Body of pancreas (tissue), 4 donors: ENCODE data around the gene DLX1. TPM values are rescaled to one million over a fixed set of nuclear protein-coding genes. Genes with fewer than 3 reads are reported as not detected.
A peak's percentile ranks its signal among the peaks of the same experiment; 100 is the strongest.

Experiments used
- ATAC-seq: fragments of 150-250 bp; one replicate; pipeline ENCODE4 v1.9.1; 2016
- DNase-seq, 4 donors: peaks; one replicate each; pipeline ENCODE4 v3.0.0-alpha.2; 2019
- H3K27ac ChIP-seq, 4 donors: fragments of 200-600 bp; sonication (generic); 1 replicate in 3 of 4; 2 replicates in 1 of 4; pipeline versions ENCODE4 v1.5.1 to v1.6.1; 2016 to 2019; ENCODE audit warnings: mild to moderate bottlenecking in 1 of 4, mixed read lengths in 1 of 4, moderate library complexity in 1 of 4
- H3K27me3 ChIP-seq, 2 donors: fragments of 200-600 bp; sonication (generic); one replicate each; pipeline ENCODE4 v1.6.0; 2016; ENCODE audit warnings: mild to moderate bottlenecking in 1 of 2
- H3K36me3 ChIP-seq, 2 donors: fragments of 200-600 bp; sonication (generic); replicated peaks in 1 of 2; 2 replicates each; pipeline ENCODE4 v1.5.1; 2016; ENCODE audit warnings: low read depth in 2 of 2; ENCODE audit not compliant: insufficient read depth in 1 of 2
- H3K4me1 ChIP-seq: fragments of 200-600 bp; sonication (generic); one replicate; pipeline ENCODE4 v1.6.0; 2016
- H3K4me3 ChIP-seq, 2 donors: fragments of 200-600 bp; sonication (generic); 1 replicate in 1 of 2; 2 replicates in 1 of 2; pipeline ENCODE4 v1.5.1; 2016 to 2019
- H3K9me3 ChIP-seq, 3 donors: fragments of 200-600 bp; sonication (generic); 1 replicate in 2 of 3; 2 replicates in 1 of 3; pipeline ENCODE4 v1.5.1; 2016
- POLR2A ChIP-seq, 3 donors: fragments of 450-650 bp; IDR thresholded peaks; one replicate each; pipeline ENCODE4 v1.6.1; 2016; ENCODE audit warnings: antibody characterized with exemption in 3 of 3, mild to moderate bottlenecking in 2 of 3
- WGBS, 2 donors: methylation state at CpG; one replicate each; pipeline ENCODE4 v1.1.5; 2017; 5-methylcytosine and 5-hydroxymethylcytosine counted together
- intact Hi-C: fragments of 100-400 bp; cut with DNase I; formaldehyde crosslinking; loops from one replicate; pipeline ENCODE4 v1.15.1; 2023
- total RNA-seq, 2 donors: library from RNA; depleted of rRNA; stranded (reverse); fragments of >200 nt; gene quantifications; one replicate each; pipeline ENCODE4 v1.1.0, GENCODE V29; 2016
- TF ChIP-seq, protein P1 (sequence below), 7 experiments: fragments of 450-650 bp in 4 of 7; fragments of 200-600 bp in 3 of 7; sonication (generic) in 3 of 7; IDR thresholded peaks; one replicate each; pipeline ENCODE4 v1.5.1; 2016 to 2019; ENCODE audit warnings: antibody characterized with exemption in 7 of 7

DLX1 gene
- total RNA-seq, 2 donors from 2014 or later, result not detected

DNA sequence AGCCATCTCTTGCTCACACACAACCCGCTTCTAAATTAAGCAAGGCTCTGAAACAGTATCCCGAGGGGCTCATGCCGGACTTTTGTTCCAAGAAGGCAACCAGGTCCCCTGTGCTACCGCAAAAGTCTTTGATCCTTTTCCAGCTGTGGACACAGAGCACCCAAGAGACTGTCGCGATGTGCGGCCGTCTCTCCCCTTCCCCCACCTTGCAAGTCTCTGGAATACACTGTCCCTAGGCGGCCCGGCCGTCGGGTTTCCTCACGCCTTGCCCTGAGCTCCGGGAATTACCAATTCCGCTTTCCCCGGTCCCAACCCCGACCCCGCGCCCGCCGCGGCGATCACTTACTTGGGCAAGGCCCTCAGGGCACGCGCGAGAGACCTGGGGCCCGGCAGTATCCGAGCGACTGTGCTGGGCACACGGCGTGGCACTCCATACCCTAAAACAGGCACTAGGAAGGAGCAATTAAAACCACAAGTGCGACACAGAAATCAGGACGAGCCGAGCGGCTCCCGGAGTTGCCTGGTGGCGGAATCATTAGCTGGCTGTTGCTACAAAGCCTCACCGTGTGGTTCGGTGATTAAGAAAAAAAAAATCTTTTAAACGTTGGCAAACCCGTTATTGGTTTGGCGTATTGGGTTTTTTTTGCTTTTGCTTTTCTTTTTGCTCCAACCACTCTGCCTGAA lies 2.2 kb upstream of the DLX1 start:
- Histone ChIP-seq H3K9me3 (no peaks in the 10 kb centered on the region), H3K36me3 (no peaks in the 10 kb centered on the region), H3K4me3 (no peak overlapping the region), H3K4me1 (peaks cover 44% of the 10 kb centered on the region), H3K27me3 (peaks cover 0 to 68% of the 10 kb centered on the region in 2 donors), H3K27ac (no peak overlapping the region)
- 13 to 26% methylated on average over 25 to 42 of the region's 42 CpGs for WGBS, 2 donors
- ATAC-seq (no peak), DNase-seq (no peak)
- intact Hi-C loops, result no loop called here
- no peak for TF ChIP-seq POLR2A (IDR thresholded peaks at IDR 0.05)
- TF ChIP-seq, protein P1, sequence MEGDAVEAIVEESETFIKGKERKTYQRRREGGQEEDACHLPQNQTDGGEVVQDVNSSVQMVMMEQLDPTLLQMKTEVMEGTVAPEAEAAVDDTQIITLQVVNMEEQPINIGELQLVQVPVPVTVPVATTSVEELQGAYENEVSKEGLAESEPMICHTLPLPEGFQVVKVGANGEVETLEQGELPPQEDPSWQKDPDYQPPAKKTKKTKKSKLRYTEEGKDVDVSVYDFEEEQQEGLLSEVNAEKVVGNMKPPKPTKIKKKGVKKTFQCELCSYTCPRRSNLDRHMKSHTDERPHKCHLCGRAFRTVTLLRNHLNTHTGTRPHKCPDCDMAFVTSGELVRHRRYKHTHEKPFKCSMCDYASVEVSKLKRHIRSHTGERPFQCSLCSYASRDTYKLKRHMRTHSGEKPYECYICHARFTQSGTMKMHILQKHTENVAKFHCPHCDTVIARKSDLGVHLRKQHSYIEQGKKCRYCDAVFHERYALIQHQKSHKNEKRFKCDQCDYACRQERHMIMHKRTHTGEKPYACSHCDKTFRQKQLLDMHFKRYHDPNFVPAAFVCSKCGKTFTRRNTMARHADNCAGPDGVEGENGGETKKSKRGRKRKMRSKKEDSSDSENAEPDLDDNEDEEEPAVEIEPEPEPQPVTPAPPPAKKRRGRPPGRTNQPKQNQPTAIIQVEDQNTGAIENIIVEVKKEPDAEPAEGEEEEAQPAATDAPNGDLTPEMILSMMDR (IDR thresholded peaks at IDR 0.05), result no peak

DNA sequence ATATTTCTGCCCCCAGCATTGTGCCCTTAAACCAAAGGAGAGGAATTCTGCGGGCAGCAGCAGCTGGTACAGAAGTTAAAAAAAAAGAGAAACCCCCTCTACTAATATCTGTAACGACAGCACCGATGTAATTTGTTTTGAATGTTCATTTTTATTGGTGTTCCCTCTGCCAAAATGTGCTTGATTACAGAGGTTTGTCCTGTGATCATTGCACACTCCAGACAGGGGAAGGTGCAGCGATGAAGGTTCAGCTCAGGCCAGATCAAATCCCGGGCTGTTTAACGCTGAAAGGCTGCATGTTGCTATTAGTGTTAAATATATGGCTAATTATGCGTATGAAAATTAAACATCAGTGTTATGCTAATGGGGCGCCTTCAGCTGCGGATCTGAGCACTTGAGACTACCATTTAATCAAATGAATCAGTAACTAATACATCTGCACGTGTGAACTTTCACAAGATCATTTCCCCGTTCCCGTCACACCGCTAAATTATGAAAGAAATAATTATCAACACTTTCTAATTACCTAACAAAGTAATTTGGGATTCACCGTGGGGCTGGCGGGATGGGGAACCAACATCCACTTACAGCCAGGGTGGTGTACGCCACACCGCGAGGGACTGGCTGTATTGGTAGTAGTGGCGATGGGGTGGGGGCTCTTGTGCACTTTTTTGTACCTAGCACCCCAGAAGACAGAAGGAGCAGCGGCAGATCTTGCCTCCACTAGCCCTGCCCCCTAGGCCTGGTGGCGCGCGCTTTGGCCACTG lies 1.5 kb upstream of the DLX1 start:
- ATAC-seq (no peak), DNase-seq (no peak)
- Histone ChIP-seq H3K27ac (no peak overlapping the region), H3K36me3 (no peaks in the 10 kb centered on the region), H3K4me3 (no peak overlapping the region), H3K27me3 (peaks cover 0 to 75% of the 10 kb centered on the region in 2 donors), H3K9me3 (no peaks in the 10 kb centered on the region), H3K4me1 (peaks cover 48% of the 10 kb centered on the region)
- TF ChIP-seq, protein P1 (IDR thresholded peaks at IDR 0.05), result no peak
- no peak for TF ChIP-seq POLR2A (IDR thresholded peaks at IDR 0.05)
- intact Hi-C loops, result no loop called here
- 9 to 17% methylated on average over 23 of the region's 23 CpGs for WGBS, 2 donors

DNA sequence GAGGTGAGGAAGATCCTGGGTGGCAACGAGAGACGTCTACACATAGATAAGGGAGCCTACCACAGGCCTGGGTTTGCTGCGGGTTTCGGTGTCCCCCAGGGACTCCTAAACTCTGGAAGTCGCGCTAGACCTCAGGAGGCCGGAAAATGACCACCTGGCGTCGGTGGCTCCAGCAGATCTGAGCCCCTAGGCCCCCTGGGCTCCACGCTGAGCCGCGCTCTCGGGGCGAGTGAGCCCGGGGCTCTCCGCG lies 987 bp upstream of the DLX1 start:
- Histone ChIP-seq H3K27me3 (peaks cover 0 to 79% of the 10 kb centered on the region in 2 donors), H3K4me1 (peaks cover 48% of the 10 kb centered on the region)

DNA sequence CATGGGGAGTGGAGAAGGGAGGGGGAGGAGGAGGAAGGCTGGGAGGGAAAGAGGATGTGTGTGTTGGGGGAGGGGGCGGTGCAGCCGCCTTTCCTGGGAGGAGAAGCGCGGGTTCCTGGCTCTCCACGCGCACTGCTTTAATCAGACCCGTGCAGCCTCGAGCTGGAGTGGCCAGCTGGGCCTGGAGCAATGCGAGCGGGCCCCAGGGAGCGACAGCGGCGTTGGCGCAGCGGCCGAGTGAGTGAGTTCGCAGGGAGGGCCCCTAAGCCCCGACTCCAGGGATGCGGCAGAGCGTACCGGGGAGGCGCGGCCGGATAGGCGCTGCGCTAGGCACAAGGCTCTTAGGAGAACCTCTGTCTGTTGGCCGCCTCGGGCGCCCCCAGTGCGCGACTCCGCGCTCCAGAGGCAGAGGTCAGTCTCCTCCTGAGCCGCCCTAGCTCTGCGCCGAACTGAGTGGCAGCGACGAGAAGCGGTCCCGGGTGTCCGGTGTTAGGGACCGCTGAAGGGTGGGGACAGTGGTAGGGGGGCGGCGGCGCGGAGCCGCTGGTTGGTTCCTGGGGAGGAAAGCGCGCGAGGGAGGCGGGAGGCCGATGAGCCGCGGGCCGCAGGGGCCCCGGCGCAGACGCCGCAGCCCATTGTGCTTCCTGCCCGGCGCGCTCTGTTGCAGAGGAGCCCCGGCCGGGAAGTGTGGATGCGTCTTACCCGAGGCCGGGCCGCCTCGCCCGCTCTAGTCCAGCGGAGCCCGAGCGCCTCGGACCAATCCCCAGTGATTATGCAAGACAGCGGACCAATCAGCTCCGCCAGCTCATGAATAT lies 455 bp upstream of the DLX1 start:
- H3K36me3 ChIP-seq, result no peaks in the 10 kb centered on the region
- peak overlapping the region in 1 of 2 donors; percentile 11 for H3K4me3 ChIP-seq
- ATAC-seq (peak; percentile 72), DNase-seq (peak; percentile 50 to 74 (median 64))
- H3K9me3 ChIP-seq, result no peaks in the 10 kb centered on the region
- peaks cover 0 to 84% of the 10 kb centered on the region in 2 donors for H3K27me3 ChIP-seq
- intact Hi-C loops, result no loop called here
- H3K27ac ChIP-seq, result no peak overlapping the region
- no peak for TF ChIP-seq POLR2A (IDR thresholded peaks at IDR 0.05)
- TF ChIP-seq, protein P1 (IDR thresholded peaks at IDR 0.05), result no peak
- peaks cover 48% of the 10 kb centered on the region for H3K4me1 ChIP-seq
- WGBS, 2 donors, result 3 to 4% methylated on average over 11 to 76 of the region's 76 CpGs

More for the DNA sequence above, 987 bp upstream of the DLX1 start:
- no peak overlapping the region for H3K27ac ChIP-seq
- no peaks in the 10 kb centered on the region for H3K36me3 ChIP-seq
- H3K9me3 ChIP-seq, result no peaks in the 10 kb centered on the region
- intact Hi-C loops, result no loop called here
- 6% methylated on average over 11 to 17 of the region's 17 CpGs for WGBS, 2 donors
- DNase-seq, result no peak
- TF ChIP-seq POLR2A (IDR thresholded peaks at IDR 0.05), result no peak
- TF ChIP-seq, protein P1 (IDR thresholded peaks at IDR 0.05), result no peak
- no peak overlapping the region for H3K4me3 ChIP-seq
- ATAC-seq, result no peak
